Sigmoid colon (tissue), 4 donors: ENCODE data around the gene CPNE1.

ENCODE experiments used
- EP300 ChIP-seq, 4 donors: sonication (generic); formaldehyde crosslinking; IDR thresholded peaks; one replicate each; pipeline ENCODE4 v1.6.1; 2017; ENCODE audit warnings: antibody characterized with exemption in 4 of 4
- POLR2A ChIP-seq, 2 donors: fragments of 450-650 bp; IDR thresholded peaks; one replicate each; pipeline ENCODE4 v1.6.1; 2016; ENCODE audit warnings: antibody characterized with exemption in 2 of 2, mild to moderate bottlenecking in 2 of 2, moderate library complexity in 2 of 2
- POLR2AphosphoS5 ChIP-seq, 4 donors: sonication (generic); formaldehyde crosslinking; IDR thresholded peaks; one replicate each; pipeline ENCODE4 v1.6.1; 2017; ENCODE audit warnings: antibody characterized with exemption in 4 of 4
- TF ChIP-seq, protein P1 (sequence below), 4 experiments: fragments of 450-650 bp in 3 of 4; fragments of 200-600 bp in 1 of 4; IDR thresholded peaks; one replicate each; pipeline ENCODE4 v1.5.1; 2016 to 2019; ENCODE audit warnings: antibody characterized with exemption in 4 of 4, mild to moderate bottlenecking in 3 of 4, moderate library complexity in 2 of 4

DNA sequence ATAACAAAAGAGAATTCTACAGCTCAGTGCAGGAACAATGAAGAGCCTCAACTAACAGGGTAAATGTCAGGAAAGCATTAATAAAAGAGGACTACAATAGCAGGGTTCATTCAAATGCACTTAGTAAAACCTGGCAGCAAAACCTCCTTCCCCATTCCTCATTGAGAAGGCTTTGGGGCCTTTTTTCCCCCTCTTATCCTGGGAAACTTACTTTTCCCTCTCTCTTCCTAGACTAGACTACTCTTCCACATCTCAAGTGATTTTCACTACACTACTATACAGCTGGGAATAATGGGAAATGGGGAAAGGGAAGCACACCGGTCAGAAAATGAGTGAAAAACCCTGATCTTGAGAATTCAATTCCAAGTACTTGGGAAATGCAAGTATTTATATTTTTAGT is 44.6 kb upstream of the CPNE1 start:
- TF ChIP-seq POLR2A (IDR thresholded peaks at IDR 0.05) (no peak), POLR2AphosphoS5 (IDR thresholded peaks at IDR 0.05) (no peak), EP300 (IDR thresholded peaks at IDR 0.05) (no peak)
- TF ChIP-seq, protein P1, sequence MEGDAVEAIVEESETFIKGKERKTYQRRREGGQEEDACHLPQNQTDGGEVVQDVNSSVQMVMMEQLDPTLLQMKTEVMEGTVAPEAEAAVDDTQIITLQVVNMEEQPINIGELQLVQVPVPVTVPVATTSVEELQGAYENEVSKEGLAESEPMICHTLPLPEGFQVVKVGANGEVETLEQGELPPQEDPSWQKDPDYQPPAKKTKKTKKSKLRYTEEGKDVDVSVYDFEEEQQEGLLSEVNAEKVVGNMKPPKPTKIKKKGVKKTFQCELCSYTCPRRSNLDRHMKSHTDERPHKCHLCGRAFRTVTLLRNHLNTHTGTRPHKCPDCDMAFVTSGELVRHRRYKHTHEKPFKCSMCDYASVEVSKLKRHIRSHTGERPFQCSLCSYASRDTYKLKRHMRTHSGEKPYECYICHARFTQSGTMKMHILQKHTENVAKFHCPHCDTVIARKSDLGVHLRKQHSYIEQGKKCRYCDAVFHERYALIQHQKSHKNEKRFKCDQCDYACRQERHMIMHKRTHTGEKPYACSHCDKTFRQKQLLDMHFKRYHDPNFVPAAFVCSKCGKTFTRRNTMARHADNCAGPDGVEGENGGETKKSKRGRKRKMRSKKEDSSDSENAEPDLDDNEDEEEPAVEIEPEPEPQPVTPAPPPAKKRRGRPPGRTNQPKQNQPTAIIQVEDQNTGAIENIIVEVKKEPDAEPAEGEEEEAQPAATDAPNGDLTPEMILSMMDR (IDR thresholded peaks at IDR 0.05), result no peak
